B cell (primary cell): ENCODE data around the gene ABLIM3. TPM values are rescaled to one million over a fixed set of nuclear protein-coding genes. Genes with fewer than 3 reads are reported as not detected.

ENCODE experiments used
- ATAC-seq: fragments of 200-7000 bp; cut with Tn5 transposase; one replicate; pipeline ENCODE4 v1.10.0; 2021; ENCODE audit warnings: low read depth, mild to moderate bottlenecking, moderate number of reproducible peaks, moderate library complexity
- CTCF ChIA-PET: fragments of 350-600 bp; sonication (Branson Sonifier 250); formaldehyde crosslinking; loops from one replicate; lab custom pipeline; 2021; ENCODE audit warnings: antibody characterized with exemption, inconsistent platforms; lab: Charles Lee
- POLR2A ChIA-PET: fragments of 350-600 bp; sonication (Branson Sonifier 250); formaldehyde crosslinking; loops from one replicate; lab custom pipeline; 2021; ENCODE audit warnings: antibody characterized with exemption; lab: Charles Lee
- DNase-seq: peaks from one replicate; pipeline ENCODE4 v3.0.0; 2013
- H2AFZ ChIP-seq: 2 replicates; pipeline ENCODE4 v1.6.1; 2012; ENCODE audit warnings: mild to moderate bottlenecking, low read depth, low read length; ENCODE audit not compliant: insufficient read depth, poor library complexity, severe bottlenecking
- H3K27ac ChIP-seq, 2 donors: 1 replicate in 1 of 2; 2 replicates in 1 of 2; pipeline ENCODE4 v1.5.1; 2012 to 2013; ENCODE audit warnings: low read length in 2 of 2, mild to moderate bottlenecking in 2 of 2, moderate library complexity in 1 of 2
- H3K27me3 ChIP-seq, 4 experiments: fragments of 200-600 bp in 1 of 4; sonication (generic) in 1 of 4; replicated peaks in 1 of 4; 1 replicate in 2 of 4; 2 replicates in 2 of 4; pipeline versions ENCODE4 v1.6.1 to v1.7.0; 2013 to 2016; ENCODE audit warnings: low read length in 3 of 4, mild to moderate bottlenecking in 2 of 4, mixed read lengths in 1 of 4, moderate library complexity in 1 of 4; ENCODE audit not compliant: insufficient read depth in 4 of 4, control insufficient read depth in 3 of 4; ENCODE audit errors: control extremely low read depth in 1 of 4
- H3K36me3 ChIP-seq, 2 experiments: replicated peaks in 1 of 2; 1 replicate in 1 of 2; 2 replicates in 1 of 2; pipeline versions ENCODE4 v1.6.1 to v1.7.1; 2013; ENCODE audit warnings: low read length in 1 of 2; ENCODE audit not compliant: insufficient read depth in 2 of 2, control insufficient read depth in 1 of 2; ENCODE audit errors: control extremely low read depth in 1 of 2, extremely low read depth in 1 of 2
- H3K4me1 ChIP-seq, 2 donors: fragments of 200-600 bp in 1 of 2; sonication (generic) in 1 of 2; 1 replicate in 1 of 2; 2 replicates in 1 of 2; pipeline versions ENCODE4 v1.5.1 to v1.6.1; 2013 to 2017; ENCODE audit warnings: low read length in 2 of 2; ENCODE audit not compliant: control insufficient read depth in 2 of 2, insufficient read depth in 2 of 2
- H3K4me2 ChIP-seq: replicated peaks from 2 replicates; pipeline ENCODE3; 2012; ENCODE audit warnings: mild to moderate bottlenecking, low read depth, low read length; ENCODE audit not compliant: poor library complexity, severe bottlenecking
- H3K4me3 ChIP-seq, 5 experiments: fragments of 200-600 bp in 1 of 5; sonication (generic) in 1 of 5; 1 replicate in 3 of 5; 2 replicates in 2 of 5; pipeline versions ENCODE4 v1.5.1 to v1.7.0; 2011 to 2016; ENCODE audit warnings: low read length in 4 of 5, mild to moderate bottlenecking in 4 of 5, low read depth in 2 of 5, control low read depth in 1 of 5, moderate library complexity in 1 of 5; ENCODE audit not compliant: insufficient read depth in 1 of 5; ENCODE audit errors: control extremely low read depth in 1 of 5, extremely low read depth in 1 of 5
- H3K79me2 ChIP-seq: fragments of 200-600 bp; sonication (generic); one replicate; pipeline ENCODE4 v1.6.0; 2016; ENCODE audit warnings: low read length; ENCODE audit not compliant: control insufficient read depth, insufficient read depth
- H3K9ac ChIP-seq: fragments of 200-600 bp; sonication (generic); 2 replicates; pipeline ENCODE4 v1.6.1; 2017; ENCODE audit warnings: mild to moderate bottlenecking, low read length, moderate library complexity
- H3K9me3 ChIP-seq, 3 donors: one replicate each; pipeline versions ENCODE4 v1.6.1 to v1.7.1; 2013; ENCODE audit warnings: low read length in 2 of 3; ENCODE audit not compliant: control insufficient read depth in 2 of 3, insufficient read depth in 1 of 3; ENCODE audit errors: control extremely low read depth in 1 of 3
- H4K20me1 ChIP-seq: 2 replicates; pipeline ENCODE4 v1.6.0; 2012; ENCODE audit warnings: mild to moderate bottlenecking, low read length; ENCODE audit not compliant: insufficient read depth, control insufficient read depth, poor library complexity, severe bottlenecking
- H3K27ac Mint-ChIP-seq: one replicate; pipeline ENCODE4 v1.8.0; 2021; ENCODE audit warnings: mixed read lengths
- H3K27me3 Mint-ChIP-seq: one replicate; pipeline ENCODE4 v1.8.0; 2021; ENCODE audit warnings: mixed read lengths
- H3K4me1 Mint-ChIP-seq: one replicate; pipeline ENCODE4 v1.8.0; 2021; ENCODE audit warnings: mixed read lengths
- H3K4me3 Mint-ChIP-seq: one replicate; pipeline ENCODE4 v1.8.0; 2021; ENCODE audit warnings: mixed read lengths
- H3K9me3 Mint-ChIP-seq: one replicate; pipeline ENCODE4 v1.8.0; 2022; ENCODE audit warnings: mixed read lengths; ENCODE audit not compliant: insufficient read depth
- EZH2 ChIP-seq: IDR thresholded peaks from 2 replicates; pipeline ENCODE4 v1.6.1; 2012; ENCODE audit warnings: borderline replicate concordance, low read depth, mild to moderate bottlenecking, moderate library complexity, low read length; ENCODE audit not compliant: insufficient read depth, poor library complexity, severe bottlenecking
- WGBS: methylation state at CpG from one replicate; pipeline ENCODE4 v1.1.5; 2013; ENCODE audit warnings: missing lambda C conversion rate; ENCODE audit not compliant: insufficient coverage; 5-methylcytosine and 5-hydroxymethylcytosine counted together
- intact Hi-C: fragments of 100-400 bp; cut with micrococcal nuclease; formaldehyde crosslinking; loops from one replicate; pipeline ENCODE4 v1.10.0; 2022
- polyA plus RNA-seq: library from polyadenylated mRNA; depleted of rRNA; stranded (reverse); fragments of >200 nt; gene quantifications from 2 replicates; pipeline ENCODE4 v1.2.3, GENCODE V29; 2012
- total RNA-seq, 2 donors: library from RNA; stranded (reverse); fragments of 120-200 nt in 1 of 2; gene quantifications; 1 replicate in 1 of 2; 2 replicates in 1 of 2; pipeline versions ENCODE4 v1.2.3 to v1.2.4, GENCODE V29; 2013 to 2022
- TF ChIP-seq, protein P1 (sequence below): fragments of 200-600 bp; IDR thresholded peaks from one replicate; pipeline ENCODE4 v1.8.0; 2022; ENCODE audit warnings: antibody characterized with exemption, mild to moderate bottlenecking

ABLIM3 gene
- total and polyA plus RNA-seq, 2 donors (not counting 1 experiment from before 2014, with no cell fraction given), result not detected

- no peak overlapping the region for H3K4me3 Mint-ChIP-seq
Observed at GRCh38 chr5:149223081-149223848, 82.0 kb downstream of the ABLIM3 start.

GRCh38 chr5:149224282-149224681 is 83.0 kb downstream of the ABLIM3 start:
- Mint-ChIP-seq H3K4me1 (no peaks in the 10 kb centered on the region), H3K27ac (no peak overlapping the region), H3K27me3 (peaks cover 18% of the 10 kb centered on the region), H3K4me3 (no peak overlapping the region), H3K9me3 (no peaks in the 10 kb centered on the region)
- intact Hi-C loops, result no loop called here
- Histone ChIP-seq H3K27me3 (no peaks in the 10 kb centered on the region), H3K4me3 (no peak overlapping the region), H3K36me3 (no peaks in the 10 kb centered on the region), H3K79me2 (no peaks in the 10 kb centered on the region), H3K9ac (no peak overlapping the region), H3K4me2 (no peak overlapping the region), H2AFZ (no peak overlapping the region), H3K27ac (no peak overlapping the region), H3K9me3 (no peaks in the 10 kb centered on the region), H4K20me1 (no peaks in the 10 kb centered on the region), H3K4me1 (no peaks in the 10 kb centered on the region)
- TF ChIP-seq, protein P1, sequence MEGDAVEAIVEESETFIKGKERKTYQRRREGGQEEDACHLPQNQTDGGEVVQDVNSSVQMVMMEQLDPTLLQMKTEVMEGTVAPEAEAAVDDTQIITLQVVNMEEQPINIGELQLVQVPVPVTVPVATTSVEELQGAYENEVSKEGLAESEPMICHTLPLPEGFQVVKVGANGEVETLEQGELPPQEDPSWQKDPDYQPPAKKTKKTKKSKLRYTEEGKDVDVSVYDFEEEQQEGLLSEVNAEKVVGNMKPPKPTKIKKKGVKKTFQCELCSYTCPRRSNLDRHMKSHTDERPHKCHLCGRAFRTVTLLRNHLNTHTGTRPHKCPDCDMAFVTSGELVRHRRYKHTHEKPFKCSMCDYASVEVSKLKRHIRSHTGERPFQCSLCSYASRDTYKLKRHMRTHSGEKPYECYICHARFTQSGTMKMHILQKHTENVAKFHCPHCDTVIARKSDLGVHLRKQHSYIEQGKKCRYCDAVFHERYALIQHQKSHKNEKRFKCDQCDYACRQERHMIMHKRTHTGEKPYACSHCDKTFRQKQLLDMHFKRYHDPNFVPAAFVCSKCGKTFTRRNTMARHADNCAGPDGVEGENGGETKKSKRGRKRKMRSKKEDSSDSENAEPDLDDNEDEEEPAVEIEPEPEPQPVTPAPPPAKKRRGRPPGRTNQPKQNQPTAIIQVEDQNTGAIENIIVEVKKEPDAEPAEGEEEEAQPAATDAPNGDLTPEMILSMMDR, result no peak
- no peak for TF ChIP-seq EZH2
- ChIA-PET CTCF (no interaction called here), POLR2A (no interaction called here)
- ATAC-seq (no peak), DNase-seq (no peak)
- 89% methylated on average over 4 of the region's 5 CpGs for WGBS

More at GRCh38 chr5:149223081-149223848, 82.0 kb downstream of the ABLIM3 start:
- Histone ChIP-seq H4K20me1 (no peaks in the 10 kb centered on the region), H3K9me3 (no peaks in the 10 kb centered on the region), H2AFZ (no peak overlapping the region), H3K4me1 (no peaks in the 10 kb centered on the region), H3K27ac (no peak overlapping the region), H3K79me2 (no peaks in the 10 kb centered on the region), H3K4me2 (no peak overlapping the region), H3K4me3 (no peak overlapping the region), H3K36me3 (no peaks in the 10 kb centered on the region), H3K9ac (no peak overlapping the region), H3K27me3 (no peaks in the 10 kb centered on the region)
- Mint-ChIP-seq H3K27me3 (peaks cover 21% of the 10 kb centered on the region), H3K27ac (no peak overlapping the region), H3K9me3 (no peaks in the 10 kb centered on the region), H3K4me1 (no peaks in the 10 kb centered on the region)
- TF ChIP-seq EZH2, result no peak
- TF ChIP-seq, protein P1, result no peak
- POLR2A ChIA-PET, result no interaction called here
- ATAC-seq (no peak), DNase-seq (no peak)
- intact Hi-C loops, result no loop called here
- 60% methylated on average over 6 of the region's 11 CpGs for WGBS
- CTCF ChIA-PET, result no interaction called here
